ENCODE results near the gene DLX1. TPM values are rescaled to one million over a fixed set of nuclear protein-coding genes. Genes with fewer than 3 reads are reported as not detected.
"Not testable (repeated sequence)": the region's sequence is repeated elsewhere in the genome, so short reads cannot be mapped to it uniquely, and the experiment has no call there.

DLX1 gene
- total and polyA plus RNA-seq, 9 of the 15 experiments (the other 6 are each of a cell fraction or from before 2014, with no cell fraction given): 1.9 to 26.2 (median 9.6) TPM

DNA sequence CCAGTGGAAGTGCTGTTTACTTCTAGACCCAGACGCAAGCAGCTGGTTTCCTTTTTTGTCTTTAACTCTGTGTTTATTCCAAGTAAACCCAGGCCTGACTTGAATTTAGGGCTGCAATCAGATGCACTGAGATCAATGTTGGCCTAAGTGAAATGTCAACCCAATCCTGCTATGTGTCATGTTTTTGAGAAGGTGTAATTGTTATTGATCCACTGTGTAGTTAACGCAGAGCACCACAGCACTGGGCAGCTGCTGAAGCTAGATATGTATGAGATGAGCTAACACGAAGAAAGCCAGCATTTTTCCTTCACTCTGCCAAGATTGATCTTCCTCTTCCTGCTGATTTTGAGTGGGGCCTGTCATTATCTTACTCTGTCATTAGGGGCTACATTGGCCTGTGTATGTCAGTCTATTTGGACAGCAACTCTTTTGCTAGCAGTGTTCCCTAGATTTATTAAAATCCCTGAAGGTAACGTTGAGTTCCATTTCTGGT lies 18.9 kb upstream of the DLX1 start (continued):
- TF ChIP-seq CREM (IDR thresholded peaks at IDR 0.05; ENCODE audit: low read depth): 0 out of 2 replicates have a peak, but pooled peaks have one; percentile 17
- 0 out of 2 replicates have a peak, but pooled peaks have one; percentile 36 for TF ChIP-seq SMARCC2 (IDR thresholded peaks at IDR 0.05; ENCODE audit: low read depth)
- no peak for TF ChIP-seq MCM5 (IDR thresholded peaks at IDR 0.05; ENCODE audit: low read depth)
- no peak for TF ChIP-seq NCOA4 (IDR thresholded peaks at IDR 0.05; ENCODE audit: partially characterized antibody)

DNA sequence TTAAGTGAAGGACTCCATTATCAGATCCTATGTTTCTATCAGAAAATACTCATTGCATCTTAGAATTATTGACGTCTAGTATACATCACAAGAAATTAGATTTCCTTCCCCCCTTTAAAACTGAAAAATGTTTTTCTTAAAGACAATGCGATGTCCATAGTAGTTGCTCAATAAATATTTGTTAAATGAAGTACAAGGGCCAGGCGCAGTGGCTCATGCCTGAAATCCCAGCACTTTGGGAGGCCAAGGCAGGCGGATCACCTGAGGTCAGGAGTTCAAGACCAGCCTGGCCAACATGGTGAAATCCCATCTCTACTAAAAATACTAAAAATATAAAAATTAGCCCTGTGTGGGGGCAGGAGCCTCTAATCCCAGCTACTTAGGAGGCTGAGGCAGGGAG lies 17.4 kb upstream of the DLX1 start:
- ATAC-seq; BruUV-seq (replicated peaks); CTCF ChIA-PET (ENCODE audit: low intra/inter-chr PET ratio): not testable (repeated sequence)

More for the DNA sequence above, 17.4 kb upstream of the DLX1 start:
- POLR2A ChIA-PET: interaction anchor here (1.8 kb wide), 1 partner anchor 10 kb away, joined by 8 read pairs; no protein-coding TSS in a partner anchor
- H4K20me1 ChIP-seq (replicated peaks; ENCODE audit: control insufficient read depth, insufficient read depth, low read length); H3K9me3 ChIP-seq (replicated peaks; ENCODE audit: control insufficient read depth, insufficient read depth, low read depth, low read length); H3K9me1 ChIP-seq (ENCODE audit: control insufficient read depth, insufficient read depth, low read length); DNase-seq (ENCODE audit: extremely low read depth in 1 of 4, low spot score in 3 of 4); H3K27ac ChIP-seq (ENCODE audit: extremely low read depth, low read depth, low read length); H2AFZ ChIP-seq (ENCODE audit: low read depth, low read length); H3K36me3 ChIP-seq (ENCODE audit: control insufficient read depth, insufficient read depth, low read length); H3K27me3 ChIP-seq (ENCODE audit: control insufficient read depth in 2 of 2, insufficient read depth in 2 of 2, low read length in 2 of 2); H3K4me3 ChIP-seq; in situ Hi-C loops (cut with MboI); H3K9ac ChIP-seq (ENCODE audit: insufficient read depth in 1 of 2, low read depth in 2 of 2, low read length in 2 of 2); intact Hi-C loops (cut with micrococcal nuclease); FAIRE-seq; H3K4me2 ChIP-seq (ENCODE audit: insufficient read depth, low read length); H3K79me2 ChIP-seq (ENCODE audit: control insufficient read depth, insufficient read depth, low read length): not testable (repeated sequence)
- peaks cover 4 to 22% of the 10 kb centered on the region in 2 experiments; a peak in 4 of 5 replicates for H3K4me1 ChIP-seq (replicated peaks in 1 of 2; ENCODE audit: control insufficient read depth in 2 of 2, insufficient read depth in 2 of 2, low read length in 2 of 2)
- TF ChIP-seq RBM25 (IDR thresholded peaks at IDR 0.05; ENCODE audit: low read depth, low read length, severe bottlenecking) (peak; percentile 50), BCOR (IDR thresholded peaks at IDR 0.05) (peak; percentile 54; the same call in 1 of the 2 replicates)
- WGBS (ENCODE audit: insufficient coverage, low coverage, missing lambda C conversion rate): 81% methylated on average over 4 of the region's 4 CpGs

Data from K562 (cell line).